ENCODE data around the gene PLXNA1. TPM values are rescaled to one million over a fixed set of nuclear protein-coding genes. Genes with fewer than 3 reads are reported as not detected.

The PLXNA1 gene
- total RNA-seq, 1 experiment from 2014 or later = 80.6 TPM

GRCh38 chr3:126939338-126939718 lies 43.6 kb upstream of the PLXNA1 start:
- no peak for TF ChIP-seq POLR2AphosphoS5 (IDR thresholded peaks at IDR 0.05; ENCODE audit: low read depth, low read length)
- TF ChIP-seq REST (IDR thresholded peaks at IDR 0.05; ENCODE audit: insufficient read depth in 1 of 2, low read depth in 2 of 2, low read length in 1 of 2) = no peak
- no peak for TF ChIP-seq TCF7L2 (IDR thresholded peaks at IDR 0.05; ENCODE audit: low read depth, low read length)
- no peak for TF ChIP-seq SIN3A (IDR thresholded peaks at IDR 0.05; ENCODE audit: borderline replicate concordance, insufficient read depth, low read depth, low read length)
- TF ChIP-seq CTCF (IDR thresholded peaks at IDR 0.05) = no peak; the same call in 1 of the 2 replicates
- ATAC-seq = 0 out of 2 replicates have a peak, but pooled peaks have one; percentile 53
- peaks cover 13% of the 10 kb centered on the region for H3K4me1 ChIP-seq (ENCODE audit: control insufficient read depth, insufficient read depth, low read length)
- H3K27ac ChIP-seq (ENCODE audit: low read length) = peak overlapping the region; percentile 3; the same call in 1 of the 2 replicates
- H3K9me3 ChIP-seq (ENCODE audit: control insufficient read depth, insufficient read depth, low read depth, low read length) = no peaks in the 10 kb centered on the region
- no peak overlapping the region for H3K4me3 ChIP-seq (ENCODE audit: low read depth in 2 of 2, low read length in 2 of 2)
- CTCF ChIA-PET = no interaction called here
- BruUV-seq (replicated peaks) = no TSS peak
- no peaks in the 10 kb centered on the region for H3K27me3 ChIP-seq (ENCODE audit: control insufficient read depth, insufficient read depth, low read length)
- H3K36me3 ChIP-seq (ENCODE audit: control insufficient read depth, insufficient read depth, low read length) = no peaks in the 10 kb centered on the region
- intact Hi-C loops (cut with micrococcal nuclease; ENCODE audit: unreplicated experiment) = no loop called here
- DNase-seq (ENCODE audit: low read depth, low spot score) = no peak
- POLR2A ChIA-PET = no interaction called here
- in situ Hi-C loops (cut with HindIII; ENCODE audit: low pct_unique_long_range_greater_than_20kb, low sequenced_read_pairs) = no loop called here

DNA sequence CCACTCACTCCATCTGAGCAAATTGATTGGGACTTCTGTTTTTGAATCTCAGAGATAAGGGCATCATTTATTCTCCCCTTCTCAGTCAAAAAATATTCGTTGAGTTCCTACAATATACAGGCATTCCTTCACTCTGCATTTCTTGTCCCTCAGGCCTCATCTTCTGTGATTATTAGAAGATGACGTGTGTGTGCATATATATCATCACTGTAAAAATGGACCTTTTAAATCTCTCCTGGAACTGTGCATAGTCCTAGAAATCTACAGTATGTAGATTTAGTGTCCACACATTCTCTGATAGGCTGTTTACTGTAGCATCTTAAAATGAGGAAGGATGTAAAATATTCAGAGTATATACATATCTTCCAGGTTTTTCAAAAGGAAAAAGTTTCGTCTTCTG lies 43.2 kb upstream of the PLXNA1 start:
- no peaks in the 10 kb centered on the region for H3K9me3 ChIP-seq (ENCODE audit: control insufficient read depth, insufficient read depth, low read depth, low read length)
- H3K4me3 ChIP-seq (ENCODE audit: low read depth in 2 of 2, low read length in 2 of 2) = no peak overlapping the region
- intact Hi-C loops (cut with micrococcal nuclease; ENCODE audit: unreplicated experiment) (no loop called here), in situ Hi-C loops (cut with HindIII; ENCODE audit: low pct_unique_long_range_greater_than_20kb, low sequenced_read_pairs) (no loop called here)
- DNase-seq (ENCODE audit: low read depth, low spot score) (no peak), ATAC-seq (no peak)
- peaks cover 13% of the 10 kb centered on the region for H3K4me1 ChIP-seq (ENCODE audit: control insufficient read depth, insufficient read depth, low read length)
- BruUV-seq (replicated peaks) = no TSS peak
- CTCF ChIA-PET = no interaction called here
- no peaks in the 10 kb centered on the region for H3K27me3 ChIP-seq (ENCODE audit: control insufficient read depth, insufficient read depth, low read length)
- TF ChIP-seq POLR2AphosphoS5 (IDR thresholded peaks at IDR 0.05; ENCODE audit: low read depth, low read length) = no peak
- TF ChIP-seq TCF7L2 (IDR thresholded peaks at IDR 0.05; ENCODE audit: low read depth, low read length) = no peak
- TF ChIP-seq REST (IDR thresholded peaks at IDR 0.05; ENCODE audit: insufficient read depth in 1 of 2, low read depth in 2 of 2, low read length in 1 of 2) = no peak
- TF ChIP-seq CTCF (IDR thresholded peaks at IDR 0.05) = no peak
- no peak for TF ChIP-seq SIN3A (IDR thresholded peaks at IDR 0.05; ENCODE audit: borderline replicate concordance, insufficient read depth, low read depth, low read length)
- H3K36me3 ChIP-seq (ENCODE audit: control insufficient read depth, insufficient read depth, low read length) = no peaks in the 10 kb centered on the region
- H3K27ac ChIP-seq (ENCODE audit: low read length) = no peak overlapping the region
- POLR2A ChIA-PET = no interaction called here

All from Panc1 (cell line).